GM08714 (cell line): Measurements from ENCODE around the gene RPS2.
"Not testable (repeated sequence)": the region's sequence is repeated elsewhere in the genome, so short reads cannot be mapped to it uniquely, and the experiment has no call there.

Source experiments
- H3K4me3 ChIP-seq: fragments of 200-500 bp; sonication (Bioruptor generic); 2 replicates; pipeline ENCODE4 v1.5.1; 2014; ENCODE audit warnings: mild to moderate bottlenecking, low read length, inconsistent platforms
- ZNF274 ChIP-seq: IDR thresholded peaks from 2 replicates; pipeline ENCODE4 v1.6.1; 2012; ENCODE audit warnings: mild to moderate bottlenecking, low read depth, low read length

The RPS2 gene

GRCh38 chr16:1964506-1965395 is at the start of gene RPS2:
RPS2 (minus strand) TSS chr16:1964826; CDS start chr16:1964625, 201 bp downstream.
- H3K4me3 ChIP-seq = peak within 1 kb of the TSS; percentile 95
- no peak for TF ChIP-seq ZNF274

GRCh38 chr16:2013527-2013926 is 48.9 kb upstream of the RPS2 start:
- TF ChIP-seq ZNF274 = no peak
- no peak overlapping the region for H3K4me3 ChIP-seq

GRCh38 chr16:2011726-2012125 is 47.1 kb upstream of the RPS2 start:
- not testable (repeated sequence) for H3K4me3 ChIP-seq

GRCh38 chr16:2009791-2010510 is 45.3 kb upstream of the RPS2 start, which contains the start of gene ZNF598:
ZNF598 (minus strand) TSS chr16:2009821.
- peak within 1 kb of the TSS; percentile 93 for H3K4me3 ChIP-seq
- TF ChIP-seq ZNF274 = no peak

GRCh38 chr16:2009164-2009711 is 44.6 kb upstream of the RPS2 start:
- TF ChIP-seq ZNF274 = no peak
- peak overlapping the region; percentile 83 for H3K4me3 ChIP-seq

GRCh38 chr16:2008631-2009163 is 44.1 kb upstream of the RPS2 start:
- TF ChIP-seq ZNF274 = no peak
- H3K4me3 ChIP-seq = peak overlapping the region; percentile 83

GRCh38 chr16:2008009-2008526 is 43.4 kb upstream of the RPS2 start:
- TF ChIP-seq ZNF274 = no peak
- H3K4me3 ChIP-seq = peak overlapping the region; percentile 83

- peak overlapping the region; percentile 83; the same call in 1 of the 2 replicates for H3K4me3 ChIP-seq
Measured at GRCh38 chr16:2007081-2007836, 42.6 kb upstream of the RPS2 start.

GRCh38 chr16:2006317-2006716 is 41.7 kb upstream of the RPS2 start:
- TF ChIP-seq ZNF274 = no peak

More at GRCh38 chr16:2007081-2007836, 42.6 kb upstream of the RPS2 start:
- no peak for TF ChIP-seq ZNF274

GRCh38 chr16:2005646-2006045 is 41.0 kb upstream of the RPS2 start:
- no peak for TF ChIP-seq ZNF274
- H3K4me3 ChIP-seq = no peak overlapping the region

More at GRCh38 chr16:2006317-2006716, 41.7 kb upstream of the RPS2 start:
- H3K4me3 ChIP-seq = no peak overlapping the region

- TF ChIP-seq ZNF274 = no peak
- no peak overlapping the region for H3K4me3 ChIP-seq
Measured at GRCh38 chr16:2004795-2005517, 40.3 kb upstream of the RPS2 start.

- no peak overlapping the region for H3K4me3 ChIP-seq
- TF ChIP-seq ZNF274 = no peak
Measured at GRCh38 chr16:2003827-2004641, 39.4 kb upstream of the RPS2 start.
